Ascending aorta (tissue), 2 donors: Measurements from ENCODE around the gene FOLR2. TPM values are rescaled to one million over a fixed set of nuclear protein-coding genes. Genes with fewer than 3 reads are reported as not detected.

Experiments
- DNase-seq, 2 donors: peaks; one replicate each; pipeline ENCODE4 v3.0.0-alpha.2; 2019; ENCODE audit warnings: low spot score in 2 of 2
- H3K27ac ChIP-seq, 2 donors: fragments of 200-600 bp; sonication (generic); one replicate each; pipeline ENCODE4 v1.5.1; 2016 to 2017; ENCODE audit warnings: mild to moderate bottlenecking in 1 of 2
- H3K27me3 ChIP-seq: fragments of 200-600 bp; sonication (generic); one replicate; pipeline ENCODE4 v1.5.1; 2017
- H3K36me3 ChIP-seq, 2 donors: fragments of 200-600 bp; sonication (generic); one replicate each; pipeline ENCODE4 v1.5.1; 2016
- H3K4me1 ChIP-seq, 2 donors: fragments of 200-600 bp; sonication (generic); one replicate each; pipeline ENCODE4 v1.5.1; 2016 to 2017; ENCODE audit warnings: mild to moderate bottlenecking in 1 of 2
- H3K4me3 ChIP-seq, 2 donors: fragments of 200-600 bp; sonication (generic); one replicate each; pipeline ENCODE4 v1.5.1; 2016 to 2017; ENCODE audit warnings: mild to moderate bottlenecking in 1 of 2
- H3K9me3 ChIP-seq, 2 donors: fragments of 200-600 bp; sonication (generic); one replicate each; pipeline ENCODE4 v1.5.1; 2016
- intact Hi-C: fragments of 100-400 bp; cut with DNase I; formaldehyde crosslinking; loops from one replicate; pipeline ENCODE4 v1.15.1; 2023
- total RNA-seq: library from RNA; depleted of rRNA; stranded (reverse); fragments of >200 nt; gene quantifications from one replicate; pipeline ENCODE4 v1.1.0, GENCODE V29; 2016
- TF ChIP-seq, protein P1 (sequence below), 3 experiments: fragments of 200-600 bp in 2 of 3; fragments of 450-650 bp in 1 of 3; sonication (generic) in 2 of 3; IDR thresholded peaks; one replicate each; pipeline ENCODE4 v1.5.1; 2016 to 2019; ENCODE audit warnings: antibody characterized with exemption in 3 of 3, mild to moderate bottlenecking in 1 of 3, moderate library complexity in 1 of 3

The FOLR2 gene
- total RNA-seq, 1 donor from 2014 or later: 34.5 TPM

DNA sequence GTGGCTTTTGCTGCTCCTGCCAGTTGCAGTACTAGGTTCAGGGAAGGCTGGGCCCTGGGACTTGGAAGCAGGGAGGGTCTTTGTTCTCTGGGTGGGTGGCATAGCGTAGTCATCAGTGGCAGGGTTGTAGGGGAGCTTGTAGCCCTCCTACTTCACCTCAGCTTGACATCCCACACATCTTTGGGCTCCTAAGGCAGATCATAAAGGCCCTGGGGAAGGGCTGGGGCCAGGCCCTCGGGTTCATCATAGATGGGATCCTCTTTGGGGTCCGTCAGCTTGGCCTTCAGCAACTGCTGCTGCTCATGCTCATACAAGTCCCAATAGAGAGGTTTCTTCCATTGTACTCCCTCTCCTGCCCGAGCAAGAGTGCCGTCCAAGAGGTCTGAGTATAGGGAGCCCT lies 33.4 kb downstream of the FOLR2 start:
- no peak for DNase-seq
- TF ChIP-seq, protein P1, sequence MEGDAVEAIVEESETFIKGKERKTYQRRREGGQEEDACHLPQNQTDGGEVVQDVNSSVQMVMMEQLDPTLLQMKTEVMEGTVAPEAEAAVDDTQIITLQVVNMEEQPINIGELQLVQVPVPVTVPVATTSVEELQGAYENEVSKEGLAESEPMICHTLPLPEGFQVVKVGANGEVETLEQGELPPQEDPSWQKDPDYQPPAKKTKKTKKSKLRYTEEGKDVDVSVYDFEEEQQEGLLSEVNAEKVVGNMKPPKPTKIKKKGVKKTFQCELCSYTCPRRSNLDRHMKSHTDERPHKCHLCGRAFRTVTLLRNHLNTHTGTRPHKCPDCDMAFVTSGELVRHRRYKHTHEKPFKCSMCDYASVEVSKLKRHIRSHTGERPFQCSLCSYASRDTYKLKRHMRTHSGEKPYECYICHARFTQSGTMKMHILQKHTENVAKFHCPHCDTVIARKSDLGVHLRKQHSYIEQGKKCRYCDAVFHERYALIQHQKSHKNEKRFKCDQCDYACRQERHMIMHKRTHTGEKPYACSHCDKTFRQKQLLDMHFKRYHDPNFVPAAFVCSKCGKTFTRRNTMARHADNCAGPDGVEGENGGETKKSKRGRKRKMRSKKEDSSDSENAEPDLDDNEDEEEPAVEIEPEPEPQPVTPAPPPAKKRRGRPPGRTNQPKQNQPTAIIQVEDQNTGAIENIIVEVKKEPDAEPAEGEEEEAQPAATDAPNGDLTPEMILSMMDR (IDR thresholded peaks at IDR 0.05): no peak
- H3K4me1 ChIP-seq: no peaks in the 10 kb centered on the region
- H3K36me3 ChIP-seq: no peaks in the 10 kb centered on the region
- peaks cover 2% of the 10 kb centered on the region for H3K27me3 ChIP-seq
- H3K4me3 ChIP-seq: no peak overlapping the region
- intact Hi-C loops: no loop called here
- no peaks in the 10 kb centered on the region for H3K9me3 ChIP-seq
- H3K27ac ChIP-seq: no peak overlapping the region

DNA sequence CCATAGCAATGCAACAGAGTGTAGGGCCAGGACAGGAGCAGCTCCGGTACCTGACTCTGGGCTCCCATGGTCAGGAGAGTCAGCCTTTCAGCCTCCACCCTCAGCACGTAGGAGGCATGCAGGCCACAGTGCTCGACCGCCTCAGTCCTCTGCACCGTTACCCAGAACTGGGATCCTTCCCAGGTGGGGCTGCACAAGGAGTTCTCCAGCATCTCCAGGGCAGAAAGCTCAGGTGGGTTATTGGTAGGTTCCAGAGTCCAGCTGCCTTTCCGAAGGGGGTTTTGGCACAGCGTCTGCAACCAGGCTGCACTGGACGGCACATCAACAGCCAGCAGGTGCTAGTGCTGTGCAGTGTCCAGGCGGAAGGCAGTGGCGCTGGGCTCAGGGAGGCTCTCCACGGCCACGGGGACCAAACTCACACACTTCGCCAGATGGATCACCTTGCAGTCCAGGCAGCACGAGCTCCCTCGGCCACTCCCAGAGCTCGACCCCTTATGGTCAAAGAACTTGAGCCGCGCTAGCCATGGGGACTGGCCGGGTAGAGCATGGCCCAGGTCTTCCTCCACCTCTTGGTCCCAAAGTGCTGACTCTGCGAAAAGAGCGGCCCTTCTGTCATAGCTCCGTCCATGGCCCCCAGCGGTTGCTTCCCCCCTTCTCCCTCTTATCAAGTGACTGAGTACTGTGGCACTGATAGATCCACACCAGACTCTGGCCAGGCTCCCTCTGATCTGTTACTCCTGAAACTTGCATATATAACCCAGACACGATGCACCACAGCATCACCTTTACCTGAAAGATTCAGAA lies 34.3 kb downstream of the FOLR2 start:
- TF ChIP-seq, protein P1 (IDR thresholded peaks at IDR 0.05): no peak
- H3K27ac ChIP-seq: no peak overlapping the region
- no peaks in the 10 kb centered on the region for H3K27me3 ChIP-seq
- H3K4me3 ChIP-seq: no peak overlapping the region
- H3K9me3 ChIP-seq: no peaks in the 10 kb centered on the region
- no peak for DNase-seq
- no peaks in the 10 kb centered on the region for H3K36me3 ChIP-seq
- H3K4me1 ChIP-seq: no peaks in the 10 kb centered on the region
- intact Hi-C loops: no loop called here

DNA sequence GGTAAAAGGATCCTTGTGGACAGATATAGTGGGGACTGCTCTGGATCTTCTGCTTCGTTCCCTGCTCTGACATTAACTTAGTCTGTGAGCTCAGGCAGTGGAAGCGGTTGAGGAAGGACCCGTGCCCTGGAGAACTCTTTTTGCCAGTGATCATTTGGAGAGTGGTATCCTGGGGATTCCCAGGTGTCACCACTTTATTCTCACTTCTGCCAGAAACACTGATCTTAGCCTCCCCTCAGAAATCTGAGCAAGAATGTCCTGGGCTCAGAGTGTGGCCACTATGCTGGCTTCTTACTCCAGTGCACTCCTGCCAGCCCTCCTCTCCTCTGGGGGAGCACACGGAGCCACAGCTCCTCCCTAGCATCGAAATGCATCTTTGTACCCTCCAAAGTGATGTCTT lies 35.0 kb downstream of the FOLR2 start:
- Histone ChIP-seq H3K4me3 (no peak overlapping the region), H3K9me3 (no peaks in the 10 kb centered on the region), H3K27ac (no peak overlapping the region), H3K27me3 (no peaks in the 10 kb centered on the region), H3K36me3 (no peaks in the 10 kb centered on the region), H3K4me1 (no peaks in the 10 kb centered on the region)
- no peak for DNase-seq
- TF ChIP-seq, protein P1 (IDR thresholded peaks at IDR 0.05): no peak
- intact Hi-C loops: no loop called here

DNA sequence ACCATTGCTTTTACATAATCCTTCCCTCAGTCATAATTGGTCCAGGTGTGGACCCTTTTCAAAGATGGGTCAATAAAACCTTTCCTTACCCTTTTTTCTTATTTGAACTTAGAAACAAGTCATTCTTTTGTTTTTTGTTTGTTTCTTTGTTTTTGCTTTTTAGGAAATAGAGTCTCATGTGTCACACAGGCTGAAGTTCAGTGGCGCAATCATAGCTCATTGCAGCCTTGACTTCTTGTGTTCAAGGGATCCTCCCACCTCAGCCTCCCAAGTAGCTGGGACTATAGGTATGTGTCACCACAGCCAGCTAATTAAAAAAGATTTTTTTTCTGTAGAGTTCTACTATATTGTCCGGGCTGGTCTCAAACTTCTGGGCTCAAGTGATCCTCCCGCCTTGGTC lies 36.8 kb downstream of the FOLR2 start:
- no peaks in the 10 kb centered on the region for H3K4me1 ChIP-seq
- no peaks in the 10 kb centered on the region for H3K27me3 ChIP-seq
- TF ChIP-seq, protein P1 (IDR thresholded peaks at IDR 0.05): no peak
- no peaks in the 10 kb centered on the region for H3K9me3 ChIP-seq
- intact Hi-C loops: no loop called here
- H3K27ac ChIP-seq: no peak overlapping the region
- no peaks in the 10 kb centered on the region for H3K36me3 ChIP-seq
- no peak overlapping the region for H3K4me3 ChIP-seq
- DNase-seq: no peak

DNA sequence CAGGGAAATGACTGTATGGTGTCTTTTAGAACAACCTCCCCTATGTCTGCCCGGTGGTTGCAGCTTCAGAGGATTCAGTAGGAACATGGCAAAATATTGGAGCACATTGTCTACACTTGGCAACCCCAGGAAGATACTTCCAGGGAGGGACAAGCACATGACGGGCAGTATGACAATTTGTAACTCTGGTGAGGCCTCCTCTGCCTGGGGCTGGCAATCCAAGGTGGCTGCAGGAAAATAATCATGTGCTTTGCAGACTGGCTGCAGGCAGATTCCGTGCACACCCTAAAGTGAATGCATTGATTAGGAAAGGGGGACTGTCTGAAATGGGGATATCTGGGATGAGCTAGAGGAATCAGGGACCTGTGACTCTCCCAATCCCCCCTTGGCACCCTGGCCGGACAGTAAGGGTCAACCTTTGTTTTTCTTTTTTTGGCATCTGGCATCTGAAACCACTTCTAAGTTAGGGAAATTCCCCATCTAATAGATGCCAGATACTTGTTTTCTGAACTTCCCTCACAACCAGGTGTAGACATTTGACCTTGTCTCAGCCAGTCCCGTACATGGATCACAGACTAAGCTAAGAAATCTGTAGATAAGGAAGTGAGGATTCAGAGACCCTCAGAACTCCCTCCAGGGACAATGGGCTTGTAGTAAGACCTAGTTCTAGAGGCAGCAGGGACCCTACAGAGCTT lies 37.9 kb downstream of the FOLR2 start:
- intact Hi-C loops: no loop called here
- no peak overlapping the region for H3K27ac ChIP-seq
- TF ChIP-seq, protein P1 (IDR thresholded peaks at IDR 0.05): no peak
- no peaks in the 10 kb centered on the region for H3K36me3 ChIP-seq
- H3K9me3 ChIP-seq: no peaks in the 10 kb centered on the region
- no peaks in the 10 kb centered on the region for H3K27me3 ChIP-seq
- no peaks in the 10 kb centered on the region for H3K4me1 ChIP-seq
- H3K4me3 ChIP-seq: no peak overlapping the region
- no peak for DNase-seq
